OCI-LY3 (cell line): ENCODE results near the gene BTAF1.
"Not testable (repeated sequence)": the region's sequence is repeated elsewhere in the genome, so short reads cannot be mapped to it uniquely, and the experiment has no call there.

Experiments used
- H2AFZ ChIP-seq: fragments of 200-600, 300-600 bp; shearing (Covaris generic); 2 replicates; pipeline ENCODE4 v1.6.0; 2014; ENCODE audit warnings: antibody characterized with exemption, low read depth, low read length
- H3K27ac ChIP-seq: fragments of 200-600, 300-600 bp; sonication (generic); 2 replicates; pipeline ENCODE4 v1.5.1; 2014; ENCODE audit warnings: mild to moderate bottlenecking, low read length, moderate library complexity, mixed read lengths
- H3K27me3 ChIP-seq: fragments of 200-600, 300-600 bp; sonication (generic); 2 replicates; pipeline ENCODE4 v1.6.1; 2014; ENCODE audit warnings: low read depth, low read length, mixed read lengths
- H3K36me3 ChIP-seq: fragments of 200-600, 300-600 bp; sonication (generic); replicated peaks from 2 replicates; pipeline ENCODE3; 2014; ENCODE audit warnings: low read depth, low read length, mixed read lengths
- H3K4me1 ChIP-seq: fragments of 300-600, 200-600 bp; sonication (generic); 2 replicates; pipeline ENCODE4 v1.6.1; 2014; ENCODE audit warnings: low read length, mixed read lengths
- H3K4me2 ChIP-seq: fragments of 200-600, 300-600 bp; sonication (generic); 2 replicates; pipeline ENCODE4 v1.6.1; 2014; ENCODE audit warnings: low read length, mixed read lengths
- H3K4me3 ChIP-seq: fragments of 300-600, 200-600 bp; sonication (generic); 2 replicates; pipeline ENCODE4 v1.5.1; 2014; ENCODE audit warnings: antibody characterized with exemption, mild to moderate bottlenecking, low read length, moderate library complexity
- H3K79me2 ChIP-seq: fragments of 300-600, 200-600 bp; shearing (Covaris generic); 2 replicates; pipeline ENCODE4 v1.6.1; 2014; ENCODE audit warnings: mild to moderate bottlenecking, low read length, mixed read lengths
- H3K9ac ChIP-seq: fragments of 300-600, 200-600 bp; shearing (Covaris generic); 2 replicates; pipeline ENCODE4 v1.6.0; 2014; ENCODE audit warnings: mild to moderate bottlenecking, low read length, moderate library complexity
- H3K9me3 ChIP-seq: fragments of 200-600, 300-600 bp; shearing (Covaris generic); 2 replicates; pipeline ENCODE4 v1.6.1; 2014; ENCODE audit warnings: low read length, mixed read lengths; ENCODE audit not compliant: insufficient read depth
- H4K20me1 ChIP-seq: fragments of 200-600, 300-600 bp; sonication (generic); 2 replicates; pipeline ENCODE4 v1.6.1; 2016; ENCODE audit warnings: low read length, mixed read lengths; ENCODE audit not compliant: insufficient read depth
- CTCF ChIP-seq: fragments of 200-600, 300-600 bp; sonication (generic); IDR thresholded peaks from 2 replicates; pipeline ENCODE4 v1.5.1; 2014; ENCODE audit warnings: antibody characterized with exemption, low read length, low read depth
- EZH2phosphoT487 ChIP-seq: fragments of 200-600 bp; shearing (Covaris generic); IDR thresholded peaks from 2 replicates; pipeline ENCODE4 v1.6.1; 2018; ENCODE audit warnings: antibody characterized with exemption, mixed run types, low read depth

BTAF1 gene

GRCh38 chr10:92024700-92025099 is 101.1 kb downstream of the BTAF1 start:
- H2AFZ ChIP-seq = no peak overlapping the region
- H3K4me2 ChIP-seq = no peak overlapping the region
- no peak overlapping the region for H3K9ac ChIP-seq
- no peak for TF ChIP-seq CTCF
- TF ChIP-seq EZH2phosphoT487 = no peak
- H3K27ac ChIP-seq = no peak overlapping the region
- H3K27me3 ChIP-seq = no peaks in the 10 kb centered on the region
- no peaks in the 10 kb centered on the region for H3K79me2 ChIP-seq
- no peak overlapping the region for H3K4me3 ChIP-seq
- peaks cover 37% of the 10 kb centered on the region for H3K36me3 ChIP-seq
- H3K4me1 ChIP-seq = no peaks in the 10 kb centered on the region
- H4K20me1 ChIP-seq = no peaks in the 10 kb centered on the region
- H3K9me3 ChIP-seq = no peaks in the 10 kb centered on the region

- H3K9me3 ChIP-seq, H3K79me2 ChIP-seq, H2AFZ ChIP-seq, H4K20me1 ChIP-seq, H3K9ac ChIP-seq, H3K4me1 ChIP-seq, H3K4me3 ChIP-seq, H3K27me3 ChIP-seq, H3K27ac ChIP-seq, H3K4me2 ChIP-seq: not testable (repeated sequence)
- peaks cover 41% of the 10 kb centered on the region for H3K36me3 ChIP-seq
These were observed 101.8 kb downstream of the BTAF1 start for GRCh38 chr10:92025340-92025739.

GRCh38 chr10:92027141-92027540 is 103.6 kb downstream of the BTAF1 start:
- no peak overlapping the region for H2AFZ ChIP-seq
- TF ChIP-seq CTCF (no peak), EZH2phosphoT487 (no peak)

GRCh38 chr10:92031580-92031979 is 108.0 kb downstream of the BTAF1 start:
- H3K27ac ChIP-seq = no peak overlapping the region
- TF ChIP-seq CTCF = no peak
- TF ChIP-seq EZH2phosphoT487 = no peak
- no peak overlapping the region for H3K9ac ChIP-seq
- H3K79me2 ChIP-seq = no peaks in the 10 kb centered on the region
- H4K20me1 ChIP-seq = no peaks in the 10 kb centered on the region
- H3K4me3 ChIP-seq = no peak overlapping the region
- no peaks in the 10 kb centered on the region for H3K4me1 ChIP-seq
- peaks cover 42% of the 10 kb centered on the region for H3K36me3 ChIP-seq
- no peak overlapping the region for H2AFZ ChIP-seq
- no peaks in the 10 kb centered on the region for H3K9me3 ChIP-seq
- H3K27me3 ChIP-seq = no peaks in the 10 kb centered on the region
- H3K4me2 ChIP-seq = no peak overlapping the region

More at GRCh38 chr10:92027141-92027540, 103.6 kb downstream of the BTAF1 start:
- Histone ChIP-seq H3K4me1 (no peaks in the 10 kb centered on the region), H4K20me1 (no peaks in the 10 kb centered on the region), H3K36me3 (peaks cover 46% of the 10 kb centered on the region), H3K4me3 (no peak overlapping the region), H3K4me2 (no peak overlapping the region), H3K27ac (no peak overlapping the region), H3K9ac (no peak overlapping the region), H3K9me3 (no peaks in the 10 kb centered on the region), H3K79me2 (no peaks in the 10 kb centered on the region), H3K27me3 (no peaks in the 10 kb centered on the region)

- H3K79me2 ChIP-seq, H3K9me3 ChIP-seq, H3K27me3 ChIP-seq, H2AFZ ChIP-seq, H3K9ac ChIP-seq, H3K4me2 ChIP-seq, H3K4me1 ChIP-seq, H3K4me3 ChIP-seq, H4K20me1 ChIP-seq, H3K27ac ChIP-seq: not testable (repeated sequence)
- H3K36me3 ChIP-seq = peaks cover 29% of the 10 kb centered on the region
These were observed 109.5 kb downstream of the BTAF1 start for GRCh38 chr10:92033070-92033469.
